AG04450 (cell line): ENCODE data around the gene OR4D6. TPM values are rescaled to one million over a fixed set of nuclear protein-coding genes. Genes with fewer than 3 reads are reported as not detected.

Source experiments
- CTCF ChIA-PET: fragments of 300-600, 350-600 bp; formaldehyde crosslinking; extraction: SDS; loops from one replicate; lab custom pipeline; 2022; ENCODE audit warnings: antibody characterized with exemption, inconsistent platforms; lab: Charles Lee
- POLR2A ChIA-PET: fragments of 350-600 bp; formaldehyde crosslinking; extraction: SDS; loops from one replicate; lab custom pipeline; 2021; ENCODE audit warnings: antibody characterized with exemption, inconsistent platforms; lab: Yijun Ruan, JAX
- DNase-seq: peaks from one replicate; pipeline ENCODE4 v3.0.0-alpha.2; 2011; ENCODE audit warnings: low read depth, low spot score
- H3K27ac ChIP-seq: one replicate; pipeline ENCODE4 v1.5.1; 2012; ENCODE audit warnings: low read depth, low read length, control low read depth
- H3K27me3 ChIP-seq: one replicate; pipeline ENCODE4 v1.6.0; 2012; ENCODE audit warnings: low read length; ENCODE audit not compliant: control insufficient read depth, insufficient read depth
- H3K4me3 ChIP-seq: 2 replicates; pipeline ENCODE4 v1.5.1; 2011; ENCODE audit warnings: mild to moderate bottlenecking, low read depth, low read length, control low read depth
- H3K9me3 ChIP-seq: 2 replicates; pipeline ENCODE4 v1.5.1; 2012; ENCODE audit warnings: low read length; ENCODE audit not compliant: control insufficient read depth, insufficient read depth
- polyA minus RNA-seq: library from RNA; depleted of rRNA, polyadenylated mRNA; stranded (reverse); fragments of >200 nt; gene quantifications from 2 replicates; pipeline ENCODE4 v1.2.3, GENCODE V29; 2011; rRNA and poly(A)+ RNA removed
- polyA plus RNA-seq: library from polyadenylated mRNA; depleted of rRNA; stranded (reverse); fragments of >200 nt; gene quantifications from 2 replicates; pipeline ENCODE4 v1.2.3, GENCODE V29; 2011; rRNA removed
- TF ChIP-seq, protein P1 (sequence below): IDR thresholded peaks from 2 replicates; pipeline ENCODE4 v1.5.1; 2011; ENCODE audit warnings: low read depth, low read length, control low read depth, inconsistent platforms

OR4D6 gene
- polyA plus RNA-seq (not detected in 2 replicates), polyA minus RNA-seq (not detected in 2 replicates)

GRCh38 chr11:59456661-59457060, at the start of gene OR4D6:
Gene OR4D6 (plus strand): TSS chr11:59456961. CDS start chr11:59456961, 0 bp downstream.
- DNase-seq: no peak
- Histone ChIP-seq H3K4me3 (no peak within 1 kb of the TSS), H3K27me3 (no peaks in the 10 kb centered on the region), H3K27ac (no peak within 1 kb of the TSS), H3K9me3 (no peaks in the 10 kb centered on the region)
- CTCF ChIA-PET: no interaction called here
- TF ChIP-seq, protein P1, sequence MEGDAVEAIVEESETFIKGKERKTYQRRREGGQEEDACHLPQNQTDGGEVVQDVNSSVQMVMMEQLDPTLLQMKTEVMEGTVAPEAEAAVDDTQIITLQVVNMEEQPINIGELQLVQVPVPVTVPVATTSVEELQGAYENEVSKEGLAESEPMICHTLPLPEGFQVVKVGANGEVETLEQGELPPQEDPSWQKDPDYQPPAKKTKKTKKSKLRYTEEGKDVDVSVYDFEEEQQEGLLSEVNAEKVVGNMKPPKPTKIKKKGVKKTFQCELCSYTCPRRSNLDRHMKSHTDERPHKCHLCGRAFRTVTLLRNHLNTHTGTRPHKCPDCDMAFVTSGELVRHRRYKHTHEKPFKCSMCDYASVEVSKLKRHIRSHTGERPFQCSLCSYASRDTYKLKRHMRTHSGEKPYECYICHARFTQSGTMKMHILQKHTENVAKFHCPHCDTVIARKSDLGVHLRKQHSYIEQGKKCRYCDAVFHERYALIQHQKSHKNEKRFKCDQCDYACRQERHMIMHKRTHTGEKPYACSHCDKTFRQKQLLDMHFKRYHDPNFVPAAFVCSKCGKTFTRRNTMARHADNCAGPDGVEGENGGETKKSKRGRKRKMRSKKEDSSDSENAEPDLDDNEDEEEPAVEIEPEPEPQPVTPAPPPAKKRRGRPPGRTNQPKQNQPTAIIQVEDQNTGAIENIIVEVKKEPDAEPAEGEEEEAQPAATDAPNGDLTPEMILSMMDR: no peak
- POLR2A ChIA-PET: no interaction called here

GRCh38 chr11:59413646-59414045, 43.1 kb upstream of the OR4D6 start:
- Histone ChIP-seq H3K27me3 (no peaks in the 10 kb centered on the region), H3K9me3 (no peaks in the 10 kb centered on the region), H3K27ac (no peak overlapping the region), H3K4me3 (no peak overlapping the region)
- ChIA-PET POLR2A (no interaction called here), CTCF (interaction anchor here (0.7 to 1.1 kb wide), 2 partner anchors 16 to 124 kb away, joined by 3 read pairs; no protein-coding TSS in a partner anchor)
- no peak for DNase-seq
- TF ChIP-seq, protein P1: no peak

DNA sequence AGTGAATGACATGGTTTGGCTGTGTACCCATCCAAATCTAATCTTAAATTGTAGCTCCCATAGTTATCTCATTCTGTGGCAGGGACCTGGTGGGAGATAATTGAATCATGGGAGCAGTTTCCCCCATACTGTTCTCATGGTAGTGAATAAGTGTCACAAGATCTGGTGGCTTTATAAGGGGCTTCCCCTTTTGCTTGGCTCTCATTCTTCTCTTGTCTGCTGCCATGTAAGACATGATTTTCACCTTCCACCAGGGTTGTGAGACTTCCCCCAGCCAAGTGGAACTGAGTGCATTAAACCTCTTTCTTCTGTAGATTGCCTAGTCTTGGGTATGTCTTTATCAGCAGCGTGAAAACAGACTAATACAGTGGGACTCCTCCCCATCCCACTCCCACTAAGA, 41.6 kb upstream of the OR4D6 start:
- ChIA-PET CTCF (interaction anchor here (2.0 kb wide), 1 partner anchor 14 kb away, joined by 7 read pairs; no protein-coding TSS in a partner anchor), POLR2A (no interaction called here)
- Histone ChIP-seq H3K4me3 (no peak overlapping the region), H3K27ac (no peak overlapping the region), H3K27me3 (no peaks in the 10 kb centered on the region), H3K9me3 (no peaks in the 10 kb centered on the region)
- DNase-seq: no peak
- TF ChIP-seq, protein P1: no peak

DNA sequence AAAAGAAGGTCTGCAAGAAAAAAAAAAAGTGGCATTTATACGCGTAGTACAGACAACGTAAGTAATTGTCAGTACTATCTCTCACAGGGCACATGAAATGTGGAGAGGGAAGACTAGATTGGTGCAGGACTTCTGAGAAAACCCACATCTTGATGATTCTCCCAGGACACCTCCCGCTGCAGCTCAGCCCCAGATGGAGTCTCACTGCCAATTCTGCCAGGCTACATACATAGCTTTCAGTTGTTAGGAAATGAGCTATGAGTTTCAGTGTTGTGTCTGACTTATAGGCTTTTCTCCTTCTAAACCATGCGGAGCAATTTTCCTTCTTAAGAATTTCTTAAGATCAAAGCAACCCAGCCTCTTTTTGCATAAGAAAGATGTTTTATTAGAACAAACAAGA, 40.1 kb upstream of the OR4D6 start:
- CTCF ChIA-PET: no interaction called here
- H3K9me3 ChIP-seq: no peaks in the 10 kb centered on the region
- DNase-seq: no peak
- H3K27me3 ChIP-seq: no peaks in the 10 kb centered on the region
- H3K27ac ChIP-seq: no peak overlapping the region
- POLR2A ChIA-PET: no interaction called here
- TF ChIP-seq, protein P1: no peak
- H3K4me3 ChIP-seq: no peak overlapping the region

GRCh38 chr11:59417023-59417422, 39.7 kb upstream of the OR4D6 start:
- CTCF ChIA-PET: interaction anchor here (2.5 kb wide), 1 partner anchor 12 kb away, joined by 10 read pairs; no protein-coding TSS in a partner anchor
- POLR2A ChIA-PET: no interaction called here
- no peak for DNase-seq

More at GRCh38 chr11:59417023-59417422, 39.7 kb upstream of the OR4D6 start:
- Histone ChIP-seq H3K9me3 (no peaks in the 10 kb centered on the region), H3K27ac (no peak overlapping the region), H3K27me3 (no peaks in the 10 kb centered on the region), H3K4me3 (no peak overlapping the region)
- TF ChIP-seq, protein P1: no peak
